GM12865 (cell line): ENCODE results near the gene MED27.

ENCODE experiments used
- DNase-seq: peaks from one replicate; pipeline ENCODE4 v3.0.0; 2010; ENCODE audit warnings: low read depth
- H3K4me3 ChIP-seq: 2 replicates; pipeline ENCODE4 v1.5.1; 2011; ENCODE audit warnings: mild to moderate bottlenecking, low read depth, low read length, control low read depth
- CTCF ChIP-seq: IDR thresholded peaks from 2 replicates; pipeline ENCODE4 v1.5.1; 2011; ENCODE audit warnings: low read length, control low read depth, low read depth, inconsistent platforms; ENCODE audit not compliant: insufficient read depth; ENCODE audit errors: missing control alignments

The MED27 gene, protein sequence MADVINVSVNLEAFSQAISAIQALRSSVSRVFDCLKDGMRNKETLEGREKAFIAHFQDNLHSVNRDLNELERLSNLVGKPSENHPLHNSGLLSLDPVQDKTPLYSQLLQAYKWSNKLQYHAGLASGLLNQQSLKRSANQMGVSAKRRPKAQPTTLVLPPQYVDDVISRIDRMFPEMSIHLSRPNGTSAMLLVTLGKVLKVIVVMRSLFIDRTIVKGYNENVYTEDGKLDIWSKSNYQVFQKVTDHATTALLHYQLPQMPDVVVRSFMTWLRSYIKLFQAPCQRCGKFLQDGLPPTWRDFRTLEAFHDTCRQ

DNA sequence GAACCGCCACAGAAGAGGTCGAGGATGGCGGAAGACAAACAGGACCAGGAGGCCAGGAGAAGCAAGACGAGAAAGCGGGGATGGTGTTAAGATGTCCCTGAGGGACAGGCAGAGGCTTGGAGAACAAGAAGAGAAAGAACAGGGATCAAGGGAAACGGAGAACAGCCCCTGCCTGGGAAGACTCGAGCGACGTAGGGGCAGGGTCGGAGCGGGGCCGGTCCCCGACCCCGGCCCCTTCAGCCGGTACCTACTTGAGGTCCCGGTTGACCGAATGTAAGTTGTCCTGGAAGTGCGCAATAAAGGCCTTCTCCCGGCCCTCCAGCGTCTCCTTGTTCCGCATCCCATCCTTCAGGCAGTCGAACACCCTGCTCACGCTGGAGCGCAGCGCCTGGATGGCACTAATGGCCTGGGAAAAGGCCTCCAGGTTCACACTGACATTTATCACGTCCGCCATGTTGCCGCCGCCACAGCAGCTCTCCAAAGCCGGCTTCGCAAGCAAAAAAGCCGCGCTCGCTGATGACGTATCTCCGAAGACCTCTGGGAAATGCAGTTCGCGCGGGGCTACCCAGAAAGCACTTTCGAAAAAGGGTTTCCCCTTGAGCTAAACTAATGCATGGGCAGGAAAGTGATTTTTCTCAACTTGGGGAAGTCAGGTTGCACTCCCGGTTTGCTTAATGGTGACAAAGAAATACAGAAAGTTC, at the start of gene MED27:
Gene MED27 (minus strand): TSS at position 477 of the 701 bp plus-strand sequence. CDS start 23 bp downstream, at position 454.
- DNase-seq: peak; percentile 93
- TF ChIP-seq CTCF: no peak
- peak within 1 kb of the TSS; percentile 98 for H3K4me3 ChIP-seq

DNA sequence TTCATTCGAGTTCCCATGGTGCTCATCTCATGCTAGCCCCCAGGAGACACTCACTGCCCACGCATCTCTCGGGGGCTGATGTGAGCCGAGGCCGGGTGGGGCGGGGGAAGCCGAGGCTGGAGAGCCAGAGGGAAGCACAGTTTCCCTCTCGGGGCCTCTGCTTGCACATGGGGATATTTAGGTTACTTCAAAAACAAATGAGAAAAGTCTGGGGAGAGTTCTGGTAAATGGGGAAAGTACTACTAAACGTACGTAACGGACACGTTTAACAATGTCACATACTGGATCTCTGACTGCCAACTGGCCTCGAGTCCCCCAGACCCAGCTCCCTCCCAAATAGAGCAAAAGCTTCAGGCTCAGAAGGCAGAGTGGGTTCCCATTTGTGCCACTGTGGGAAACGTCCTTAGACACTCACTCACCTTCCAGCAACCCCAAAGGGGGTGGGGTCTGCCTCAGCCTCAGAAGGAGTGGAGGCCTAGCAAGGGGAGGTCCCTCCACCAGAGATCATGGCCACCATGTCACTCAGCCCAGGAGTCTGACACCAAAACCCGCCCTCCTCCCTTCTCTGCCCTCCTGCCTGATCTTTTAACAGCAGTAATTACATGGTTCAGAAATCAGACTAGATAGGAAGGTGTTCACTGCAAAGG, 48.3 kb upstream of the MED27 start:
- no peak for DNase-seq
- TF ChIP-seq CTCF: no peak
- no peak overlapping the region for H3K4me3 ChIP-seq

DNA sequence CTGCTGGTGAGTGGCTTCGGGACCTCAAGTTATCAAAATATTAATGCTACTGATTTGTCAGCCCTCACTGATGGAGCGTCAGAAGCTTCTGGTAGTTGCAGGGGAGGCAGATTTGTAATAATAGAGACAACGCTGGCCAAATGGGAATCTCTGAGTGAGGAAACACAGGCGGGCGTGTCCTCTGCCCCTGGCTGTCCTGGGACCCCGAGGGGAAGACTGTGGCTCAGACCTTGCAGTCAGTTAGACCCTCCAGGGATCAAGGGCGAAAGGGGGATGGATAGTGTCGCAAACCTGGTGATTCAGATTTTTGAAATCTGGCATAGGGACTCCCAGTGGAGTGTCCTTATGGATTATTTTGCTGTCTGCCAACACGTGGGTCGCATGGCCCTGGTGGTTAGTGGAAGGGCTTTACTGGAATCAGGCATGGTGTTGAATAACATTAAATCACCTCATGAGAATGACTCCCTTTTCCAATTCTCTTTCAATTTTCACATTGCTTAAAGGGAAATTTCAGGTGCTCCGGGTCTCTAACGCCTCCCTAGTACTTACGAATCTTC, 47.1 kb upstream of the MED27 start:
- no peak for DNase-seq
- H3K4me3 ChIP-seq: no peak overlapping the region
- TF ChIP-seq CTCF: no peak

DNA sequence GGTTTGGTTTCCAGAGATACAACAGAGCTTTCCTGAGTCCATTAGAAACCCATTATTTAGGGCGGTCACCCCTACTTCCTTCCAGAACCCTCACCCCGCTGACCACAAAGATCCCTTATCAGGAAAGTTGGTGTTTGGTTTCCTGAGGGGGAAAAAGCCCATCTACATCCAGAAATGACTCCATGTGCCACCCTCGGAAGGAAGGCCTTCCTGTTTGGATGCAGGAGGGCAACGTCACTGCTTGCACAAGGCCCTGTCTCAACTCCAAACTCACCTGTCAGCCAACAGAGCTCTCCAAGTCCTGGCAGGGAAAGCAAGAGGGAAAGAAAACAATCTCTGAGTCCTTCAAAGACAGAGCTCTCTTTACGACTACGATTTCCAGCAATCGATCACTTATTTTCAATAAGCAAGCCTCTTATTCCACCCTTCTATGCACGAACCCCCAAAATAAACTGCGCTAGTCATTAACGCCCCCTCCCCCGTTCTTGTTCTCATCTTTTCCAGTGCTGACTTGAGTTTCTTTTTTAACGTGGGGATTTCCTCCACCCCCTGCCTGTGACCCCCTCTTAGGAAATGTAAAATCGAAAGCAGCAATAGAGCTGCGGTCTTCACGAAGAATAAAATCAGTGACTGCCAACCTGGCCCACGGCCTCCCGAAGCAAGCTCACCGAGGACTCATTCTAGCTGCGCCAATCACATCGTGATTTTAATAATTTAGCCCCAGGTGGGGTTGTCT, 46.4 kb upstream of the MED27 start:
- peak; percentile 6 for DNase-seq
- 0 out of 2 replicates have a peak overlapping the region, but pooled peaks have one; percentile 4 for H3K4me3 ChIP-seq
- TF ChIP-seq CTCF: no peak

DNA sequence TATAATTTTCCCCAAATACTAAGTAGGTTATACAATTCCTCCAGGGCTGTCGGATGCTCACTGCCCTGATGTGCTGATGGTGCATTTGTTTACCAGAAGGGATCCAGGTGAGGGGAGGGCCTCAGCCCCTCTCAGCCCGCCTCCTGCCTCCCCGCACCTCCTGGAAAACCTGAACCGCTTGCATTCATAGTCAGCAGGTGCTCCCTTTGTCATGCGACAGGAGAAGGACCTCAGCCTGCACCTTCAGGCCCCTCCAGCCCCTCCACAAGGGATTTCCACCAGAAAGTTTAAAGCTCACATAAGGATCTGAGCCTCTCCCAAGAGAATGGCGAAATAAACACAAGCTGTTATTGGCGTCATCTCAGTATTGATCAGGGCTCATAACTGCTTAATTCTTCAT, 45.7 kb upstream of the MED27 start:
- TF ChIP-seq CTCF: no peak
- no peak for DNase-seq
- H3K4me3 ChIP-seq: no peak overlapping the region

GRCh38 chr9:132124800-132125199, 45.1 kb upstream of the MED27 start:
- TF ChIP-seq CTCF: no peak
- no peak for DNase-seq
- no peak overlapping the region for H3K4me3 ChIP-seq
